ENCODE data around the gene UNC13D.

The UNC13D gene

DNA sequence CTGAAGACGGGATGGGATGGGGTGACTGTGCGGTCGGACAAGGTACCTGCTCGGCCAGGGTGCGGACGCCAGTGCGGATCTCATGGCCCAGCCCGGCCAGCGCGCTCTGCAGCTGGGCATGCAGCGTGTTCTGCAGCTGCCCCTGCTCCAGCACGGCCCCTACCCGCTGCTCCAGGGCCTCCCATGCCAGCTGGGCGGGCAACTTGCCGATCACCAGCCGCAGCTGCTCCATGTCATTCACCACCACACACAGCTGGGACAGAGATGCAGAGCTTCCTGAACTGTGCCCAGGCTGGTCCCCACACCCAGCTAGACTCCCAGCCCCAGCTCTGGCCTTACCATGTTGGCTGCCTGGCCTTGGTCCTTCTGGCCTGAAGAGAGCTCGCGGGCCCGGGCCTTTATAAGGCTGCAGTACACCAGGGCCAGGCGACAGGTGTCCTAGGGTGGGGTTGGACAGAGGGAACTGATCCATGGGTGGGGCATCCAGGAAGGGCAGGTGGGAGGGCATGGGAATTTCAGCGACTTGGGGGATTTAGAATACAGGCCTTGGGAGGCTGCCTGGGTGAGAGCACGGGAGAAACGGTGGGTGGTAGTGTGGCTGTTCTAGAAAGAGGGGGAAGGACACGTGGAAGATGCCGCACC lies 9.8 kb downstream of the UNC13D start:
- no peak for DNase-seq (ENCODE audit: low read depth)

DNA sequence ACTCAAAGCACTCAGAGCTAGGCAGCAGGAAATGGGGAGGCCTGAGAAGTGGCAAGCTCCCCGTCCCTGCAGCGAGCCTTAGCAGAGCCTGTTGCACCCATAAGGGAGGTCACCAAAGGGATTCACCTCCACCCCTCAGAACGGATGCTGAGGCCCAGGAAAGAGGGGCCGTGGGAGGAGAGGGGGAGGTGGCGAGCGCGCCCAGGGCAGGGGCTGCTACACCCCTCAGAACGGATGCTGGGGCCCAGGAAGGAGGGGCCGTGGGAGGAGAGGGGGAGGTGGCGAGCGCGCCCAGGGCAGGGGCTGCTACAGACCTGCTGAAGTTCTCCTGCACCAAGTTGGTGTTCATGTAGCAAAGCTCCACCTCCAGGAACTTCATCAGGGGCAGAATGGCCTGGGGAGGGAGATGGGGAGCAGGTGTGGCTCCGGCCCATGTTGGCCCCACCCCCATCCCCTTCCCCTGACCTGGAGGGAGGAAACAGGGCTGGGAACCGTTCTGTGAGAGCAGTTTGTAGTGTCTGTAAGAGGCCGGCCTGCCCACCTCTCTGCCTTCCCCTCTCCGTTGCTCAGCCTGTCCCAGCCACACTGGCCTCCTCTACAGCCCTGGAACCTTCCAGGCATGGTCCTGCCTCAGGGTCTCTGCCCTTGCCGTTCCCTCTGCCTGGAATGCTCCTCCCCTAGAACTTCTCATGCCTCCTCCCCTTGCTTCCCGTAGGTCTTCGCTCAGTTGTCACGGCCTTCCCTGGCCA lies 11.4 kb downstream of the UNC13D start:
- DNase-seq (ENCODE audit: low read depth): no peak

DNA sequence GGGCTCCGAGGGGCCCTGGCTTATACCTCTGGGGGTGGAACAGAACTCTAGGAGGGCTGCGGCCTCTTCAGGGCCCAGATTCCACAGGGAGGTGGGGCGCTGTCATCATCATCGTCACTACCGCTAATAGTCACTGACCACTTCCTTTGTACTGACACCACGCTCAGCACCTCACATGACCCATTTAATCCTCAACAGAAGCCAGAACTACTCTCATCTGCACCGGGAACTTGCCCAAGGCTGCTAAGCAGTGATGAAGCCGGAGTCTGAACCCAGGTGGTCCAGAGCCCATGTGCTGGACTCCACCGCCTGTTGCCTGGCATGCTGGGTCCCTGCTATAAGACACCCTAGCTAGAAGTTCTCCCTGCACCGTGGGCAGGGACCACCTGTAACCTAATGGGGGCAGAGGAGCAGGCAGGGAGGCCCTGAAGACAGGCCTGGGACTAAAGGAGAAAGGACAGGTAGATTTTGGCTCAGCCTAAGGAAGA lies 12.0 kb downstream of the UNC13D start:
- DNase-seq (ENCODE audit: low read depth): peak; percentile 36

- DNase-seq (ENCODE audit: low read depth): no peak
Measured at GRCh38 chr17:75831032-75831571, 13.1 kb downstream of the UNC13D start.

DNA sequence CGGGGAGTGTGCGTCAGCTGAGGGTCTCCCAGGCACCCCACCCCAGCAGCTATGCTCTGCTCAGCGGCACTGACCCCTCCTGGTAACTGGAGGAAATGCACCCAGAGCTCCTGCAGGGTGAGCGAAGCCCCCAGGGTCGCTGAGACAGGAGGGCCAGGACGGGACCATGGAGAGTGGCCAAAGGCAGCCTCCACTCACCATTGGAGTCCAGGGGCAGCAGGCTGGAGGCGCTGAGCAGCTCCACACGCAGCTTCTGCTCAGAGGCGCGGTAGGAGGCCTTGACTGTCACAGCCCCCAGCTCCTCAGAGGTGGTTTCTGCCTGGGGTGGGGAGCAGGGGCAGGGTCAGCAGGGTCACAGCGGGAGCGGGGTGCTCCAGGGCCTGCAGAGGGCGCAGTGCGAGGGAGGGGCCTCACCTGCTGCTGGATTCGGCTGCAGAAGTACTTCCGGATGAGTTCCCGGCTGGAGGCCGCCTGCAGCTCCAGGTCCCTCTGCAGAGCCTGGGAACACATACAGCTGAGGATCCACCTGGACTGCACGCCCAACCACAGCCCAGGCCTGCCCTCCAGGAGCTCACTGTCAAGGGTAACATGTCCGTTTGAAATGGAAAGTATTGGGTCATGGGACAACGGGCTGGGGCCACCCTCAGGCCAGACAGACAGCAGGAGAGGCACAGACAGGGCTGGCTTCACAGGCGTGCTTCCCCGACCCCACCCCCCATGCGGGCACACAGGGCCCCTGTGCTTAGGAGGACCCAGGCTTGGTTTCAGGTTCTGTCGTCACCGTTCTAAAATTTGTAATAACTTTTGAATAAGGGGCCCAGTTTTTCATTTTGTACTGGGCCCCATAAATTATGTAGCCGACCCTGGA lies 13.8 kb downstream of the UNC13D start:
- DNase-seq (ENCODE audit: low read depth): no peak

DNA sequence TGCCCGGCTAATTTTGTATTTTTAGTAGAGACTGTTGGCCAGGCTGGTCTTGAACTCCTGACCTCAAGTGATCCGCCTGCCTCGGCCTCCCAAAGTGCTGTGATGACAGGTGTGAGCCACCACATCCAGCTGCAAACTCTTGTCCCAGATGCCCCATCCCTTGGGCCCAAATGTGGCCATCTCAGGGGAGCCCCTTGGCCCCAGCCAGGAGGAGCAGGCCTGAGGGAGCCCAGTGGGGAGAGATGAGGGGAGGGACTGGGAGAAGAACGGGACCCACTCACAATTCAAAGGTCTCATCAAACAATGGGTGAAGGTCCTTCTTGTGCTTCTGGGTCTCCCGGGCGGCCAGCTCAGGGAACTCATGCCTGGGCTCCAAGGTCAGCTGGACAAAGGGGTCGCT lies 14.5 kb downstream of the UNC13D start:
- DNase-seq (ENCODE audit: low read depth): no peak

- DNase-seq (ENCODE audit: low read depth): no peak
Measured at GRCh38 chr17:75828741-75829140, 15.5 kb downstream of the UNC13D start.

GRCh38 chr17:75828076-75828400 lies 16.2 kb downstream of the UNC13D start:
- DNase-seq (ENCODE audit: low read depth): no peak

DNA sequence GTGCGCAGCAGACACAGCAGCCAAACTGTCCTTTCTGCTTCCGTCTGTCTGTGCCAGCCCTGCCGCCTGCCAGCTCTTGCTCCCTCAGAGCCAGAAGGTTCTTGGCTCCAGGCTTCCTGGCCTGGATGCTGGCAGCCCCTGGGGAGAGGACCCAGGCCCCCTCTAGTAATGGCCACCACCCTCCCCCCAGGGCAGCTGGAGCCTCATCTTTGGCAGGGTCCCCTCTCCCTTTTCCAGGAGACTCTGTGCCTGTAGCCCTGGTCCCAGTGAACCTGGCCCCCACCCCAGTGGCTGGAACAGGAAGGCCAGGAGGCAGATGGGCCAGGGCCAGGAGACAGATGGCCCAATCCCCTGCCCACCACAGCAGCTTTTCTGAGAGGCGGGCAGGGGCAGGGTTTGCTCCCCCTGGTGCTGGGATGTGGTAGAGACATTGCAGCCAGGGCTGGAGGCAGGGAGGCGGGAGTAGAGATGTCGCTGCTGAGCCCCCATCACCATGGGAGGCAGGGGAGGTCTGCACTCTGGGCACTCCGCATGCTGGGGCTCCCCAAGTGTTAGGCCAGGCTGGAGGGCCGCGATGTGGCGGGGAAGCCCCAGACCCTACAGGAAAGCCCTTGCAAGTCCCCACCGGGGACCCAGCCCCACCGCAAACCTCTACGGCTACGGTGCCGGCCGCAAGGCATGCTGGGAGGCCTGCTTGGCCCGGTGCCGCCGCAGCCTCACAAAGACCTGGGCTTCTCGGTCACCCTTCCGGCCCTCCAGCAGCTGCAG lies 16.7 kb downstream of the UNC13D start:
- peak; percentile 51 for DNase-seq (ENCODE audit: low read depth)

DNA sequence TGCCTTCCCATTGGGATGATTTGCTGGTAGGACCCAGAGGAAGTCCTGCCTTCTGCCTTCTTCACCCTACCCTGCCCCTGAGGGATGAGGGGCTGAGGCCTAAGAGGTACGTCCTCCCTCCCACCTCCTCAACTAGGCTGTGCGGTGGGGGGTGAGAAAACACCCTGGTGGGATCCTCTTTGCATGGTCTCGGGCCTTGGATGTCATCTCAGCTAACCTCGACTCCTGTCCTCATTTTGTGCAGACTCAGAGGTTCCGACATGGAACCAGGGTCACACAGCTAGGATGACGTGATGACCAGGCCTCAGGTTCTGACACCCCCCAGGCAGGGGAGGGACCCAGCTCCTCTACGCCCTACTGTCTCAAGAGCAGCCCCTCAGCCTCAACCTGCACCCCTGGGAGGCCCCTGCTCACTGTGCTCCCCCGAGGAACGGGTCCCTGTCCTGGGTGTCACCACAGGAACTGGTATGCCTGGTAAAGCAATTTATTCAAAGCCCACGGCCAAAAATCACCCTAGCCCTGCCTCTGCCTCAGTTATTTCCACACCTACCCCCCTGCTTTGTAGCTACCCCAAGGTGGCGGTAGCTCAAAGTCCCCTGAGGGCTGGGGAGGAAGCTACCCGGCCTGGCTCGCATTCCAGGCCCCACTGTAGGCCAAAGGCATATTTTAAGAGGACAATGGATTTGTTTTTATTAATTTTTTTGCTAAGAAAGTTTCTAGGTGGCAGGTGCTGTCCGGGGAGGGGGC lies 17.5 kb downstream of the UNC13D start:
- no peak for DNase-seq (ENCODE audit: low read depth)

GRCh38 chr17:75825748-75826370 lies 18.3 kb downstream of the UNC13D start:
- DNase-seq (ENCODE audit: low read depth): no peak

- no peak for DNase-seq (ENCODE audit: low read depth)
Measured at GRCh38 chr17:75825149-75825552, 19.1 kb downstream of the UNC13D start.

GRCh38 chr17:75824666-75825065 lies 19.5 kb downstream of the UNC13D start:
- DNase-seq (ENCODE audit: low read depth): no peak

- no peak for DNase-seq (ENCODE audit: low read depth)
Measured at GRCh38 chr17:75824050-75824552, 20.1 kb downstream of the UNC13D start.

DNA sequence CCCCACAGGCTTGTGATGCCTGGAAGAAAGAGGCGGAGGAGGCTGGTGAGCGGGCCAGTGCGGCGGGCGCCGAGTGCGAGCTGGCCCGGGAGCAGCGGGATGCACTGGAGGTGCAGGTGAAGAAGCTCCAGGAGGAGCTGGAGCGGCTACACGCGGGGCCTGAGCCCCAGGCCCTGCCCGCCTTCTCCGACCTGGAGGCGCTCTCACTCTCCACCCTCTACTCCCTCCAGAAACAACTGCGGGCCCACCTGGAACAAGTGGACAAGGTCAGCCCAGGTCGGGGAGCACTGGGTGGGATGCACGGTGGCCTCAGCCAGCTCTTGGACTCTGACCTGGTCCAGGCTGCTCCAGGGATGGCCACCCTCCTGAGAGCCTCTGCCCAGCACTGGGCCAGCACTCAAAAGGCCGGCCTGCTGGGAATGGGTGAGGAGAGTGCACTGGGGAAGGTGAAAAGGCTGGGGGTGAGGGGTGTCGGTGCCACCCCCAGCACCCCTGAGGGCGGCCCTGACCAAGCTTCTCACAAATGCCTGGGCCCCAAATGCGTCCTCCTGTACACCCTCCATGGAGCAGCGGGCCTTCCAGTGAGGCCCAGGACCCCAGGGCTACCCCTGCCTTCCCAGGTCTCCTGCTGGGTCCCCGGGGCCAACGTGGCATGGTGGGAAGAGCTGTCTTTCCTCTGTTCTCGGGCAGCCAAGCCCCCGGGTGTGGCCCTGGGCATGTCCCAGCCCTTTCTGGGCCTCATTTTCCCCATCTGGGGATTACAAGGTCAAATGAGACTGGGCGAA lies 20.8 kb downstream of the UNC13D start:
- no peak for DNase-seq (ENCODE audit: low read depth)

DNA sequence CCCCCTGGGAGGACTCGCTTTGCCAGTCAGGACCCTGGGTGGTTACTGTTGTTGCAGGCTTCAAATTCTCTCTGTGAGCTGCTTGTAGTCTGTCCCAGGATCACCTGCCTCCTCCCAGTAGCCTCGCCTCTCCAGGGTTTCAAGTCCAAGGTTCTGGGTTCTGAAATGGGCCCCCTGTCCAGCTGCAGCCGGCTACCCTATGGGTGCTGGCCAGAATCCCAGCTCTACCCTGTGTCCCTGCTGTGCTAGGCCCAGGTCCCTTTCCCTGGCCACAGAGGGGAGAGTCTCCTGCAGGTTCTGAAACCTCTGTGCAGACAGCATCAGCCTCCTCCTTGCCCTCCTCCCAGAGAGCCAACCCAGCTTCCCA lies 21.4 kb downstream of the UNC13D start:
- DNase-seq (ENCODE audit: low read depth): no peak

- no peak for DNase-seq (ENCODE audit: low read depth)
Measured at GRCh38 chr17:75822119-75822799, 21.9 kb downstream of the UNC13D start.

DNA sequence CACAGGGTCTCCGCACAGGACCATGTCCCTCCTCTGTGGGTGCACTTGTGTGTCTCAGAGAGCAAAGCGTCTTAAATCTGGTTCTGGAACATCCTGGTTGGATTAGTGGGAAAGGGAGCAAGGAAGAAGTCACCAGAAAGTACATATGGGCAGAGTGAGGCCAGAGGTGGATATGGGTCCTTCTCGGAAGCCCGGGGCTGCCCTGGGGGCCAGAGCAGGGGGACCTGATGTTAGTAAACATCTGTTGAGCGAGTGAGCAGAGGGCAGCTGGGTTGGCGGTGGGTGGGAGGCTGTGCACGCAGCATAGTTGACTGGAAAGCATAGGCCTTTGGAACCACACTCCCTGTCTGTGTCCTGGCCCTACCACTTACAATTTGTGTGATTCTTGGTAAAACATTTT lies 22.7 kb downstream of the UNC13D start:
- no peak for DNase-seq (ENCODE audit: low read depth)

Measured in activated T-cell treated with anti-CD3 and anti-CD28 coated beads for 24 hours (primary cell).